Measurements from ENCODE around the gene SELENOO.

The SELENOO gene

DNA sequence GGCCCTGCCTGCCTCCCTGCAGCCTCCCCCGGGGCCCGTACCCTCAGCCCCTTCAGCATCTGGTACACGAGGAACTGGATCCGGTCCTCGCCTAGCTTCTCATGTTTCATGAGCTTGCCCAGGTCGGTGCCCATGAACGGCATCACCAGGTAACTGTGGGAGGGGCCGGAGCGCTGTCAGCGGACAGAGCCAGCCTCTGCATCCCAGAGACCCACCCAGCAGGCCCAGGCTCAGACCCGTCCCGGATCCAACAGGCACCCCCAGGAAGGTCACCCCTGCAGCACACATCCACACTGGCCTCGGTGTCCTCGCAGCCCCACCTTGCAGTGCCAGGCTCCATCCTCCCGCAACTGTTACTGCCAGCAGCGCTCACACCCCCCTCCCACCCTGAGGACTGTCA is 56.2 kb downstream of the SELENOO start:
- DNase-seq: no peak

- DNase-seq: no peak
Observed at GRCh38 chr22:50257451-50258360, 56.9 kb downstream of the SELENOO start.

- no peak for DNase-seq
Observed at GRCh38 chr22:50258361-50259292, 57.8 kb downstream of the SELENOO start.

DNA sequence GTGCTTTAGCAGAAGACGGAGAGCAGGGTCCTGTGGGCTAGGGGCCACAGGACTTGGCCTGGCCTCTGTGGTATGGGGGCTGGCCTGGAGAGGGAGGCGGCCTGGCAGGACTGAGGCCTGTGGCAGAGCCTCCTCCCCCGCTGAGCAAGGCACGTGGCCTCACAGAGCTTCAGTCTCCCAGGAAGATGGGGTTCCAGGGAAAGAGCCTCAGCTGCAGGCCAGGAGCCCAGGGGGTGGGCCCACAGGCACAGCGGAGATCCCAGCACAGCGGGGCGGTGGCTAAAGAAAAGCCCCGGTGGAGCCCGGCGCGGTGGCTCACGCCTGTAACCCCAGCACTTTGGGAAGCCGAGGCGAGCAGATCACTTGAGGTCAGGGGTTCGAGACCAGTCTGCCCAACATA is 58.5 kb downstream of the SELENOO start:
- DNase-seq: no peak

DNA sequence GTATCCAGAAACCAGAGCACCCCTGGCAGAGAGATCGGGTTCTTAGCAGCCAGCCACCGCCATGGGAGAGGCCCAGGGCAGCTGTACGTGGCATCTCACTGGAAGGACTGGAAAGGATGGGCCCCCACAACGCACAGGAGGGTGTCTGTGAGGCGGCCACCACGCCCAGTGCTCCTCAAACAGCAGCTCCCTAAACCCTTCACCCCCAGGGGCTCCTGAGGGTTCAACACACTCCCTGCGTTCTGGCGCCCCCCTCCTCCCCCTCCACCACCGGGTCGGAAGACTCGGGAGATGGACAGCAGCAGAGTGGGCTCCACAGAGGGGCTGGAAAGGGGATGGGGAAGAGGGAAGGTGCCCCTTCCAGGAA is 59.6 kb downstream of the SELENOO start:
- DNase-seq: no peak

- DNase-seq: no peak
Observed at GRCh38 chr22:50260801-50261614, 60.2 kb downstream of the SELENOO start.

DNA sequence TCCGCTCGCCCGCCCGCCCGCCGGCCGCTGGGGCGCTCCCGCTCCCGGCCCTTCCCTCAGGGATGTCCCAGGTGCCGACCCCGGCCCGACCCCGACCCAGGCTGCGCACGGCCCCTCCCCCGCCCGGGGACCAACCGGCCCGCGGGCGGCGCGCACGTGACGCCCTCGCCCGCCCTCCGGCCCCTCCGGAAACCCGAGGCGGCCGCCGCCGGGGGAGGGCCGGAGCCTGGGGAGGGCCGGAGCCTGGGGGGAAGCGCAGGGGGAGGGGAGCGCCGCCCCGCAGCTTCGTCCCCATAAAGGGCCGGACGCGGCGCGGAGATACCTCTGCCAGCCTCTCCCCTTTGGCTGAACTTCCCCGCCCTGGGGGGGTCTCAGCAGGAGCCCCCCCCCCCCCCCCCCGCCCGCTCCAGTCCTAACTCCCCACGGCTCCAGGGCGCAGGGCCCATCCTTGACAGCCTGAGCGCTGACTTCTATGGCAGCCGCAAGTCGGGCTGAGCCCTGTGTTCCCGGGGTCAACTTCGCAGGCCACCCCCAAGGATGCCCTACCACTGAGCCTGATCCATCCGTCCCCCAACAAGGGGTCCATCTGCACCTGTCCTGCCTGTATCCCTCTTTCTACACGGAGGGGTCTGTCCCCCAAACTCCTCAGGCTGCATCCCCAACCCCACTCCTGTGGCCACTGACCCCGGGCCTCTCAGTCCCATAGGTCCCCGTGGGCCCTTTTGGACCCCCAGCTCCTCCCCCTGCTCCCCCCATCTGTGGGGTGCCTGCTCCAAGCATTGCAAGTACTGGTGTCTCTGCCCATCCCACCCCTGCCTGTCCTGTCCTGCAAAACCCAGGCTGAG is 61.0 kb downstream of the SELENOO start, which contains the start of gene MAPK12:
Gene MAPK12, minus strand, starts transcription at position 69 of the 845 bp plus-strand sequence. CDS start 174 bp downstream, outside the sequence.
- no peak for DNase-seq

DNA sequence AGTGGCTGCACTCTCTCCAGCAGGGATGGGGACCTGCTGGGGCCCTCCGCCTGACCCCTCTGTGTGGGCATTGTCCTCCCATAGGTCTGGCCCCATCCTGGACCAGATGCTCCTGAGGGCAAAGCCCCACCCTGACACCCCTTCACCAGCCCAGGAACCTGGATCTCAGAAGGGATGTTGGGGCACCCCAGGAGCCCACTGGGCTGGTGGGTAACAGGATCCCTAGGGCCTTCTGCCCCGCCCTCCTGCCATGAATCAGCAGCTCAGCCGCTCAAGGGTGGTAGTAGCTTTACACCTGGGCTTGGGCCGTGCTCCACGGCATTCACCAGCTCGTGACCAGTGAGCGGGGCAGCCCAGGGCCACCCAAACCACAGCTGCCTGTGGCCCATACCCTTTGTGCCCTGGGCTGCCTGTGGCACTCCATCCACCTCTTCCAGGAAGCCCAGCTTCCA is 61.7 kb downstream of the SELENOO start:
- no peak for DNase-seq

- no peak for DNase-seq
Observed at GRCh38 chr22:50262973-50263617, 62.3 kb downstream of the SELENOO start.

GRCh38 chr22:50264104-50264745 is 63.4 kb downstream of the SELENOO start:
- no peak for DNase-seq

GRCh38 chr22:50264946-50265669 is 64.3 kb downstream of the SELENOO start:
- DNase-seq: no peak

DNA sequence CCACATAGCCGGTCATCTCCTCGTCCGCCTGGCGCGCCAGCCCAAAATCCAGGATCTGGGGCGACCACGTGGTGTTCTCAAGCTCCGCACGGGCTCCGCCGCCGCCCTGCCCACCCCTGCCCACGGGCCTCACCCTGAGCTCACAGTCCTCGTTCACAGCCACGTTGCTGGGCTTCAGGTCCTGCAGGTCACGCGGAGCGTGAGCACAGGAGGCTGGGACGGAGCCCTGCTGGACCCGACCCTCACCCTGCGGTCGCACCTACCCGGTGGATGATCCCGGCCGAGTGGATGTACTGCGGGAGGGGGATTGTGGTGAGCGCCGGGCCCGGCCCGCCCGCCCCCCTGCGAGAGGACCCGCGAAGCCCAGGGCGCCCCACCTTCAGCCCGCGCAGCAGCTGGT is 66.2 kb downstream of the SELENOO start:
- DNase-seq: no peak
